GM18870 (cell line): Measurements from ENCODE around the gene CEBPE.

Experiments used
- ATAC-seq: cut with Tn5 transposase; IDR thresholded peaks from one replicate; pipeline ENCODE4 v1.9.1; 2021; ENCODE audit warnings: moderate library complexity; ENCODE audit not compliant: unreplicated experiment

CEBPE gene

DNA sequence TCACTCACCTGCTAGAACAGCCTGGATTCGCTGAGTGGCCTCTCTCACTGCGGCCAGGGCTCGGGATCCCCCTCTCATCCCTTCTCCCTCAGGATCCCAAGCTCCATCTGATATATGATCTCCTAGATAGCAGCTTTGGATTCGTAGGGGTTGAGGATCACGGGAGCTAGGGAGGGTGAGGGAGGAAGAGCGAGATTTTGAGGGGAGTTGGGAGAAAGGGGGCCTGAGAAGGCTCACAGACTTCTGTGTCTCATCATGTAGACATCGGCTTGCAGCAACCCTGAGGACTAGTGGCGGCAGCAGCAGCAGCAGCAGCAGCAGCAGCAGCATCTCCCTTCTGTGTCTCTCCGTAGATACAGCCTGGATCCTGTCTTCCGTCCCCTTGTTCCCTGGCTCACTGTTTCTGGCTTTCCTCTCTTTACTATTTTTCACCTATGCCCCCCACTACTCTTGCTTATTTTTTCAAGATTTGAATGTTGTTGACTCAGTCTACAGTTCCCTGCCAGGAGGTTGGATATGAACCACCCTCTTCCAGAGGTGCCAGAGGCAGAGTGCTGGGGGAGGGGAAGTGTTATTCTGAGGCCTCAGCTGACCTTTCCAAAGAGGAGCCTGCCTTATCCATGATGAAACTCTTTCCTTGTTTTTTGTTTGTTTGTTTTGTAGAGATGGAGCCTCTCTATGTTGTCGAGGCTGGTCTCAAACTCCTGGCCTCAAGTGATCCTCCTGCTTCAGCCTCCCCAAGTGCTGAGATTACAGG lies 14.3 kb downstream of the CEBPE start, which contains the start of gene CIROP:
CIROP (minus strand) TSS at position 399 of the 757 bp plus-strand sequence; CDS start at position 330, 69 bp downstream.
- no peak for ATAC-seq

GRCh38 chr14:23104070-23104590 lies 14.9 kb downstream of the CEBPE start:
- ATAC-seq: no peak

DNA sequence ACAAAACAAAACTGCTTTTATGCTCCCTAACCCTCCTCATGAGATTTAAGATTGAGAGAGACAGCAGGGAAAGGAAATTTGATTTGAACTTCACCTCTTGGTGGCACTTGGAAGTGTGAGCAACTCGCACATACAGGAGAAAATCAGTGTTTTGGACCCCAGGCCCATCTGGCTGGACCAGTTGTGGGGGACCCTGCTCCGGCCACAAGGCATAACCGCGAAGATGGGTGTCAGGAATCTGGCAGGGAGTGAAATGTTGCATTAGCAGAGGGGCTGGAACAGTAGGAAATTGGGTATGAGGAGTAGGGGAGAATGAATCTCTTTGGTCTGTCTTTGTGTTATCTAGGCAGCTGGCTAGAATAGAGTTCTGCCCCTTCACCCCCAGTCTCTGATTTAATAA lies 15.5 kb downstream of the CEBPE start:
- ATAC-seq: no peak

- no peak for ATAC-seq
Measured at GRCh38 chr14:23102801-23103200, 16.3 kb downstream of the CEBPE start.

DNA sequence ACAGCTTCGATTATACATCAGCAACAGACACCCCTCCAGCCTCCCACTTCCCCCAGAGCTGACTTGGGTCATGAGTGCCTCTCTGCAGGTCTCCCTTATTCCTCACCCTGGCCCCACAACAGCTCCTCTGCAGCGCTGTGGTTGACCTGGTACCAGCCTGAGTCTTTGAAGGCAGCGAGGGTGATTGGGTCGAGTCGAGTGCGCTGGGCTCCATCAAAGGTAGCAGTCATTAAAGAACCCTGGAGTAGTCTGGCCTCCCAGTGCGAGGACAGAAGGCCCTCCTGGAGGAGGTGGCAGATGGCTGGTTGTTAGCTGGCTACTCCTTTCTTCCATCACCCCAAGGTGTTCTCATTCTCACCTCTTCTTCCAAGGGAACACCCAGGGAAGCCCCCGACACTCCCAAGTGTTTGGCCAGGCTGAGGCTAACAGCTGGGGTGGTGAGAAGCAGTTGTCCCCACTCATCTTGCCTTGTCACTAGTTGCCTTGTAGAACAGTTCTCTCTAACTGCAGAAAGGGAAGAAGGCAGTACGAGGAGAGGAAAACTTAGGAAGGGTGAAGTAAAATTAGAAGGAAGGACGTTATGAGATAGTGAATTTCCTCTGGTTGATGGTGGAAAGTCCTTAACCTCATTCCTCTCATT lies 16.9 kb downstream of the CEBPE start:
- no peak for ATAC-seq

DNA sequence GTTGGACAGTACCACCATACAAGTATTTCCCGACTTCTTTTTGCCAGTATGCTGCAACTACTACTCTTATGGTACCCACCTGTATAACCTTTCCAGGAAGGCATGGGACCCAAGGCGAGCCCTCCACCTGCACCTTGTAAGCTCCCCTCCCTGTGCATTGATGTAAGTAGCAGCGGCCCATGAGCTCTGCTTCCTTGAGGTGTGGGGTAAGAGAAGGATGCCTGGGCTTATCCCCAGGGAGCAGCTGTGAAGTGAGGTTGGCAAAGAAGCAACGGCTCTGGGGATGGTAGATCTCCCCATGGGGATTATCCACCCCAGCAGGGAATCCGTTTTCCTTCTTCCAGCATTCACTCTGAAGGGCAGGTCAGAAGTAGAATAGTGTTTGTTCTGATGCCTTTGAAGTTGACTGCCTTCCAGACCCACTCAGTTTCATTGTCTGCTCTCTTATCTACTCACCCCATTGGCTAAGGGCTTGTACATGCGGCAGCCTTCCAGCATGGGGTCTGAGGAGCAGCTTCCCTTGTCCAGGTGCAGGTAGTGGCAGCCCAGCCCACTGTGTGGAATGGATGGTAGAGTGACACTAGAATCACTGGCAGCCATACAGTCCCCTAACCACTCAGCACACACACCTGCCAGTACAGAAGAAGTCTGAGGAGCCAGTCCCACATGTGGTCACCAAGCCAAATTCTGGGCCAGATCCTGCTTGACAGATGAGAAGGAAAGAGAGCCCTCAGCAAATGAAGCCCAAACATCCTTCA lies 17.7 kb downstream of the CEBPE start:
- no peak for ATAC-seq

DNA sequence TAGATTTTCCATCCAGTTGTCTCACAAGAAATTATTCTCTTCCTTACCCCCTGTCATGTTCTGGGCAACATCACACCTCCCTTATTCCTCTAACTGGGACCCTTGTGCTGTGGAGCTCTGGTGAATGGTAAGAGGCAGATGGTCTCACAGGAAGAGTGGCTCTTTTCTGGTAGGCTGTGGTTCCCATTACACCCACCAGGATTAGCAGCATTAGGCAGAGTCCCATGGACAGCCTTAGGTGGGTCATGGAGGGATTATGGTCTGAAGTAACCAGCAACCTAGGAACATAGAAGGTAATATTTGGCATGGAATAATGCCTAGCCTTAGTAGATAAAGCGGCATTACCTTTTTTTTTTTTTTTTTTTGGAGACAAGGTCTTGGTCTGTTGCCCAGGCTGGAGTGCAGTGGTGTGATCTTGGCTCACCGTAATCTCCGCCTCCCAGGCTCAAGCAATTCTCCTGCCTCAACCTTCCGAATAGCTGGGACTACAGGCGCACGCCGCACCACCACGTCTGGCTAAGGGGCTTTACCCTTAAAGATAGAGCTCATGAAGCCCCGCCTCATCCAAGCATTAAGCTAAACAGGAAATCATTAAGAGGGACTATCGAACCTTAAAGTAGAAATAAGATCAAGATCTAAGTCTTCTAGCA lies 19.7 kb downstream of the CEBPE start:
- ATAC-seq: no peak

DNA sequence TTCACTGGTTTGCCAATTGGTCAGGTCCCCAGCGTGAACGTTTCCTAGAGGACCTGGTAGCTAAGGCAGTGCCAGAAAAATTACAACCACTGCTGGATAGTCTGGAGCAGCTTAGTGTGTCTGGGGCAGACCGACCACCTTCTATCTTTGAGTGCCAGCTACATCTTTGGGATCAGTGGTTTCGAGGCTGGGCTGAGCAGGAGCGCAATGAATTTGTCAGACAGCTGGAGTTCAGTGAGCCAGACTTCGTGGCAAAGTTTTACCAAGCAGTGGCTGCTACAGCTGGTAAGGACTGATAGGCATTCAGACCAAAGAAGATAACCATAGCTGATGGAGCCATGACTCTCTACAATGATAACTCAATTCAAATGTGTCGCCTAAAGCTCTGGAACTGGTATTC lies 21.3 kb downstream of the CEBPE start:
- ATAC-seq: no peak

DNA sequence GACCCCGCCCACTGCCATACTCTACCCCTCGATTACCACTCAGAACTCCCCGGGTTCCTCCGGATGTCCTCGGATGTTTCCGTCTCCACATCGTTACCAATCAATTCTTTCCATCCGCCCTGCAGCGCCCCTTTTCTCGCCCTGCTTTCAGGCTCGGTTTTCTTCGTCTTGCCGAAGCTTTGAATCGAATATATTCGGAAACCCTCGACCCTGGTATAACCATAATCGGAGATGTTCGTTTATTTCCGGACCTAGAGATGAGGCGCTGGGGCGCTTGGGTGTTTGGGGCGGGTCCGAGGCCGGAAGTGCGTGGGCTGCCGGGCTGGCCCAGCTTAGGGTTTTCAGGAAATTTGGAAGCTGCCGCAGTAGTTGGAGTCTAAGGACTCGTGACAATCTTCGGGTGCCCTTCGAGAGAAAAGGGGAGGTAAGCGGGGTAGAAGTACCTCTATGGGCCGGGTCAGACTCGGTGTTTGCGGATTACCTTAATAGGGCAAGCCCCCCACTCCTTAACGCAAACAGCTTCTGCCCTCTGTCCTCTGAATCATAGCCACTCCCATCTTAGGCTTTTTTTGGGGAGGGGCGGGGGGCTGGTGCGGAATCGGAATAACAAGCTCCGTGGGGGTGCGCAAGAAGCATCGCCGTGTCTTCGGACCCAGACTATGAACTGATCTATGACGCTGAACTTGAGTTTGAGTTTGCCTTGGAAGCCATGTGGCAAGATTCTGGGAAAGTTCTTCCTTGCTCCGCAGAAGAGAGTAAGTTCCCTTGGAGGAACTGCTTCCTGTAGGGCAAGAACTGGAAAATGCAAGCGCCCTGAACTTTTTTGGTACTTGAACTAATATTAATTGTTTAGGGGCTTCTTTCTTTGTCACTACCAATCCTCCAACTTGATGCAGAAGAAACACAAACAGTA lies 23.6 kb downstream of the CEBPE start, which contains the start of gene C14orf119:
C14orf119 (plus strand) TSS at position 310 of the 913 bp plus-strand sequence. CDS start 2,154 bp downstream, outside the sequence.
- ATAC-seq: peak; percentile 96

DNA sequence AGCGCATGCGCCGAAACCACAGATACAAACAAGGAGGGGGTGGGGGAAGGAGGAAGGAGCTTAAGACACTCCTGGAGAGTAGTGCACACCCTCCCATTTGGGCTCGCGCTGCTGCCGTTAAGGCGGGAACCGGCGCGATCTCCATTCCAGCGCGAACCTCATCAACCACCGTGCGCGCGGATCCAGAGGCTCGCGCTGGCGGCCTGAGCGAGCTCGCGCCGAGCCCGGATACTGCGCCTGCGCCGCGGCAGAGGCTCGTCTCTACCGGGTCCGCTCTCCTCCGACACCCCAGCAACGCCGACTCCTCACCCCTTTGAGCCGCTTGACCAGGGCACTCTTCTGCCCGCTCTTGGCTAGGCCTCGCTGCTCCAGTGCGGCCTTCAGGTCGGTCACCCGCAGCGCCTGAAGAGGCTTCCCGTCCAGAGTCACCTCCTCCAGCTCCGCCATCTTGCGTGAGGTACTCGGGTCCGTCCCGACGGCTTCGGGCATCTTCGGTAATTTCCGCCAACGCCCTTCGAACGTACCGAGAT lies 24.3 kb downstream of the CEBPE start, which contains the start of gene ACIN1:
ACIN1 (minus strand) TSS at position 471 of the 530 bp plus-strand sequence; CDS start at position 447, 24 bp downstream.
- peak; percentile 13 for ATAC-seq

DNA sequence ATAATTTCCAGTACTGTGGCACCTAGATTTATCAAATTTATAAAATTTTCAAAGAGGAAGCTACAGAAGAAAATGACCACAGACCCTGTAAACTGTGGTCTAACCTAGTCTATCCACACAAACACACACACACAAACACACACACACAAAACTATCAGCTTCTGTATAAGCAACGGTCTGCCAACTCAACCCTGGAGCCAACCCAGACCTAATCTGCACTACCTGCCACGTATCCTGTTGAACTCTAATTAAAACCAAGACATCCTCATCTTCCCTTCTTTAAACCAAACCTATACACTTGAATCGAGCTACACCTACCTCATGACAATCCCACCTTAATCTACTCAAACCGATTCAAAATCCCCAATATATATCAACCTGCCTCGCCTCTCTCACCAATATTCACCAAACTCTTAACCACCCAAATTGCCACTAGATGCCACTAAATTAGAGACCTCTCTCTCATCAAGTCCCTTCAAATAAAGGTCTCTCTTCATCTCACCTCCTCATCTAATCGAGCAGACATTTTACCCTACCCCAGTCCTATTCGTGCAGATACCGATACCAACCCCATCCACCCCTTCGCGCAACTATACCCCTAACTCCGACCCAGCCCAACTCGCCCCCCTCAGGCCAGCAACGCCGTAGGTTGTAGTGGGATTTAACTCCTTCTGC lies 24.9 kb downstream of the CEBPE start:
- peak; percentile 12 for ATAC-seq

DNA sequence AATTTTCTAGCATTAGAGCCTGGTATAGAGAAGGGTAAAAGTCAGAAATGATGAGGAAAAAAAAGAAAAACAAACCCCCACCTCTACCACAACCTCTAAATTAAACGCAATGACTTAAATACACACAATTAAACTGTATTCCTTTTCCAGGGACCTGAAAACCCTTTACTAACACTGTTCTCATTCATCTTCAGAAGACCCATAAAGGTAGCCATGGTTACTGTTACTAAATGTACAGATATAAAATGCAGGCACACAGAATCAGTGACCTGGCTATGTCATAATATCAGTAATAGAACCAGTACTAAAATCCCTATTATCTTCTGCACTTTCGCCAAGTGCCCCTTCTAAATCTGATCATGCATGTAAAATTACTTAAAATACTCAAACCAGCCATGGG lies 25.5 kb downstream of the CEBPE start:
- no peak for ATAC-seq

- ATAC-seq: no peak
Measured at GRCh38 chr14:23093104-23093503, 26.0 kb downstream of the CEBPE start.

GRCh38 chr14:23091294-23092225 lies 27.5 kb downstream of the CEBPE start:
- ATAC-seq: no peak

GRCh38 chr14:23090254-23090636 lies 28.8 kb downstream of the CEBPE start:
- ATAC-seq: no peak

- no peak for ATAC-seq
Measured at GRCh38 chr14:23089498-23090253, 29.4 kb downstream of the CEBPE start.

GRCh38 chr14:23086565-23086964 lies 32.5 kb downstream of the CEBPE start:
- no peak for ATAC-seq
